Endodermal cell (in vitro differentiated cells): Measurements from ENCODE around the gene FAM3C. TPM values are rescaled to one million over a fixed set of nuclear protein-coding genes. Genes with fewer than 3 reads are reported as not detected.
"Not testable (repeated sequence)": the region's sequence is repeated elsewhere in the genome, so short reads cannot be mapped to it uniquely, and the experiment has no call there.

Experiments used
- DNase-seq: peaks from one replicate; pipeline ENCODE4 v3.0.0-alpha.2; 2017
- H3K27ac ChIP-seq: 2 replicates; pipeline ENCODE4 v1.5.1; 2013; ENCODE audit warnings: mild to moderate bottlenecking, low read depth, low read length, moderate library complexity
- H3K27me3 ChIP-seq: 2 replicates; pipeline ENCODE4 v1.6.1; 2013; ENCODE audit warnings: mild to moderate bottlenecking, low read length, moderate library complexity; ENCODE audit not compliant: insufficient read depth, control insufficient read depth, poor library complexity, severe bottlenecking
- H3K36me3 ChIP-seq: 2 replicates; pipeline ENCODE4 v1.7.0; 2013; ENCODE audit warnings: mild to moderate bottlenecking, low read length, moderate library complexity; ENCODE audit not compliant: control insufficient read depth, insufficient read depth
- H3K4me1 ChIP-seq: one replicate; pipeline ENCODE4 v1.7.0; 2013; ENCODE audit warnings: low read length; ENCODE audit not compliant: control insufficient read depth, insufficient read depth
- H3K4me3 ChIP-seq: 2 replicates; pipeline ENCODE4 v1.5.1; 2013; ENCODE audit warnings: mild to moderate bottlenecking, low read length, moderate library complexity
- H3K9ac ChIP-seq: 2 replicates; pipeline ENCODE4 v1.6.1; 2013; ENCODE audit warnings: mild to moderate bottlenecking, low read length, moderate library complexity; ENCODE audit not compliant: poor library complexity, severe bottlenecking; ENCODE audit errors: extremely low read depth
- H3K9me3 ChIP-seq: 2 replicates; pipeline ENCODE4 v1.6.1; 2013; ENCODE audit warnings: mild to moderate bottlenecking, low read length, moderate library complexity; ENCODE audit not compliant: control insufficient read depth
- H3K27ac Mint-ChIP-seq: 2 replicates; pipeline ENCODE4 v1.8.0; 2020; ENCODE audit warnings: mixed read lengths
- H3K27me3 Mint-ChIP-seq: 2 replicates; pipeline ENCODE4 v1.8.0; 2021; ENCODE audit warnings: mild to moderate bottlenecking, mixed read lengths; ENCODE audit not compliant: insufficient read depth
- H3K36me3 Mint-ChIP-seq: 2 replicates; pipeline ENCODE4 v1.8.0; 2020; ENCODE audit warnings: low read depth, mixed read lengths
- H3K4me1 Mint-ChIP-seq: 2 replicates; pipeline ENCODE4 v1.8.0; 2020; ENCODE audit warnings: mixed read lengths
- H3K4me3 Mint-ChIP-seq: 2 replicates; pipeline ENCODE4 v1.8.0; 2020; ENCODE audit warnings: mild to moderate bottlenecking, moderate library complexity, mixed read lengths
- H3K9me3 Mint-ChIP-seq: 2 replicates; pipeline ENCODE4 v1.8.0; 2020; ENCODE audit warnings: mild to moderate bottlenecking, mixed read lengths
- CTCF ChIP-seq: fragments of 200-600 bp; sonication (generic); conservative IDR thresholded peaks from 2 replicates; pipeline ENCODE4 v1.5.0; 2021; ENCODE audit warnings: antibody characterized with exemption, mild to moderate bottlenecking
- WGBS, 2 experiments: methylation state at CpG; one replicate each; pipeline versions ENCODE4 v1.1.5 to v1.1.7; 2013; ENCODE audit warnings: missing lambda C conversion rate in 2 of 2, mixed read lengths in 1 of 2; ENCODE audit not compliant: insufficient coverage in 1 of 2, insufficient read length in 1 of 2; 5-methylcytosine and 5-hydroxymethylcytosine counted together
- total RNA-seq, 2 donors: library from RNA; stranded (reverse); fragmentation: NEBNext Ultra II Directional in 1 of 2; extraction: Animal tissue kit (Norgen Biotek cat#: 25700) in 1 of 2; gene quantifications; 2 replicates in 1 of 2; 3 replicates in 1 of 2; pipeline ENCODE4 v1.2.1, GENCODE V29; 2021

FAM3C gene
- total RNA-seq, 2 donors from 2014 or later = 61.3 to 61.5 TPM

GRCh38 chr7:121436136-121436535 is 40.0 kb upstream of the FAM3C start:
- Mint-ChIP-seq H3K9me3 (peaks cover 18% of the 10 kb centered on the region), H3K27ac (no peak overlapping the region), H3K27me3 (no peaks in the 10 kb centered on the region), H3K36me3 (peaks cover 4% of the 10 kb centered on the region), H3K4me3 (no peak overlapping the region), H3K4me1 (peaks cover 12% of the 10 kb centered on the region)
- peaks cover 4% of the 10 kb centered on the region for H3K4me1 ChIP-seq
- H3K27me3 ChIP-seq = no peaks in the 10 kb centered on the region
- H3K36me3 ChIP-seq = no peaks in the 10 kb centered on the region
- no peak for TF ChIP-seq CTCF
- WGBS, 2 experiments = 92 to 100% methylated on average over 1 of the region's 1 CpG
- no peak overlapping the region for H3K27ac ChIP-seq
- no peak overlapping the region for H3K4me3 ChIP-seq
- no peak for DNase-seq
- H3K9ac ChIP-seq = no peak overlapping the region
- H3K9me3 ChIP-seq = no peaks in the 10 kb centered on the region

GRCh38 chr7:121433775-121434174 is 37.7 kb upstream of the FAM3C start:
- Histone ChIP-seq H3K4me1 (peaks cover 4% of the 10 kb centered on the region), H3K9me3 (no peaks in the 10 kb centered on the region), H3K4me3 (no peak overlapping the region), H3K27me3 (no peaks in the 10 kb centered on the region), H3K9ac (no peak overlapping the region), H3K27ac (no peak overlapping the region), H3K36me3 (no peaks in the 10 kb centered on the region)
- Mint-ChIP-seq H3K27me3 (no peaks in the 10 kb centered on the region), H3K9me3 (peaks cover 2% of the 10 kb centered on the region), H3K36me3 (no peaks in the 10 kb centered on the region), H3K4me1 (peaks cover 10% of the 10 kb centered on the region), H3K4me3 (no peak overlapping the region), H3K27ac (no peak overlapping the region)
- no peak for TF ChIP-seq CTCF
- no peak for DNase-seq
- WGBS, 2 experiments = 83 to 89% methylated on average over 1 to 2 of the region's 2 CpGs

- not testable (repeated sequence) for H3K36me3 Mint-ChIP-seq, H3K27ac Mint-ChIP-seq, H3K4me1 ChIP-seq, H3K27me3 Mint-ChIP-seq, H3K9me3 ChIP-seq, H3K36me3 ChIP-seq, H3K9ac ChIP-seq, H3K27ac ChIP-seq, H3K4me1 Mint-ChIP-seq, DNase-seq, H3K27me3 ChIP-seq, H3K9me3 Mint-ChIP-seq, H3K4me3 Mint-ChIP-seq, H3K4me3 ChIP-seq
- 92 to 100% methylated on average over 2 to 4 of the region's 4 CpGs for WGBS, 2 experiments
These were observed 36.4 kb upstream of the FAM3C start for GRCh38 chr7:121432486-121432885.

GRCh38 chr7:121431996-121432395 is 35.9 kb upstream of the FAM3C start:
- H3K27me3 Mint-ChIP-seq = no peaks in the 10 kb centered on the region
- 89 to 93% methylated on average over 2 of the region's 2 CpGs for WGBS, 2 experiments
- TF ChIP-seq CTCF = no peak

More at GRCh38 chr7:121431996-121432395, 35.9 kb upstream of the FAM3C start:
- H3K36me3 Mint-ChIP-seq = no peaks in the 10 kb centered on the region
- H3K4me3 Mint-ChIP-seq = no peak overlapping the region
- H3K9ac ChIP-seq = no peak overlapping the region
- H3K4me1 ChIP-seq = peaks cover 4% of the 10 kb centered on the region
- H3K9me3 Mint-ChIP-seq = no peaks in the 10 kb centered on the region
- H3K27ac Mint-ChIP-seq = no peak overlapping the region
- H3K27ac ChIP-seq = no peak overlapping the region
- no peak overlapping the region for H3K4me3 ChIP-seq
- no peaks in the 10 kb centered on the region for H3K27me3 ChIP-seq
- H3K9me3 ChIP-seq = no peaks in the 10 kb centered on the region
- no peak for DNase-seq
- H3K4me1 Mint-ChIP-seq = no peaks in the 10 kb centered on the region
- H3K36me3 ChIP-seq = no peaks in the 10 kb centered on the region
